Measurements from ENCODE around the gene CFAP73.

DNA sequence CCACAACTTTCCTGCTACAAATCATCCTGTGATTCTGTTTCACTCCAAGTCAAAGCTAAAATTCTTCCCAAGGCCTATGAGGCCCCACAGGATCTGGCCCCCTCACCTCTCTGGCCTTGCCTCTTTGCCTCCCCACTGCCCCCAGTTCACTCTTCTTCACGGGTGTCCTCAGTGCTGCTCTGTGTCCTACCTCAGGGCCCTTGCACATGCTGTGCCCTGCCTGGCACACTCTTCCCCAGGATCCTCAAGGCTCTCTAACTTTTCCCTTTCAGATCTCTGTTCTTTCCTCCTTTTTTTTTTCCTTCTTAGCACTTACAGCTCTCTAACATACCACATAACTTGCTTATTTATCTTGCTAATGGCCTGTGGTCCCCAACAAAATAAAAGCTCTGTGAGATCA lies 43.2 kb upstream of the CFAP73 start:
- no peak for TF ChIP-seq CTCF (IDR thresholded peaks at IDR 0.05)
- no peak for TF ChIP-seq EZH2 (IDR thresholded peaks at IDR 0.05)
